GM12872 (cell line): ENCODE results near the gene RRAS2.

Source experiments
- CTCF ChIP-seq: IDR thresholded peaks from 3 replicates; pipeline ENCODE4 v1.5.1; 2011; ENCODE audit warnings: low read depth, mild to moderate bottlenecking, low read length, moderate library complexity; ENCODE audit not compliant: insufficient read depth

RRAS2 gene

GRCh38 chr11:14369598-14369997 is 10.6 kb upstream of the RRAS2 start:
- no peak for TF ChIP-seq CTCF

GRCh38 chr11:14366936-14367335 is 8.0 kb upstream of the RRAS2 start:
- no peak for TF ChIP-seq CTCF

- TF ChIP-seq CTCF: no peak
These were observed 5.3 kb upstream of the RRAS2 start for GRCh38 chr11:14364322-14364721.

GRCh38 chr11:14362611-14363010 is 3.6 kb upstream of the RRAS2 start:
- TF ChIP-seq CTCF: no peak

GRCh38 chr11:14361951-14362350 is 3.0 kb upstream of the RRAS2 start:
- TF ChIP-seq CTCF: no peak

- no peak for TF ChIP-seq CTCF
These were observed 2.0 kb upstream of the RRAS2 start for GRCh38 chr11:14360976-14361375.

GRCh38 chr11:14359501-14360031 is 583 bp upstream of the RRAS2 start:
- no peak for TF ChIP-seq CTCF
